Transverse colon (tissue), 4 donors: ENCODE measurements around the gene TMEM86A.

Source experiments
- CTCF ChIP-seq, 5 experiments: fragments of 200-600 bp in 3 of 5; fragments of 450-650 bp in 2 of 5; sonication (generic) in 3 of 5; IDR thresholded peaks; 1 replicate in 2 of 5; 2 replicates in 3 of 5; pipeline ENCODE4 v1.5.1; 2016 to 2017; ENCODE audit warnings: antibody characterized with exemption in 5 of 5, inconsistent platforms in 3 of 5, mild to moderate bottlenecking in 2 of 5, moderate library complexity in 1 of 5
- POLR2A ChIP-seq: fragments of 450-650 bp; IDR thresholded peaks from one replicate; pipeline ENCODE4 v1.6.1; 2016; ENCODE audit warnings: antibody characterized with exemption, mild to moderate bottlenecking, moderate library complexity
- POLR2AphosphoS5 ChIP-seq, 3 donors: sonication (generic); formaldehyde crosslinking; IDR thresholded peaks; one replicate each; pipeline ENCODE4 v1.6.1; 2016; ENCODE audit warnings: antibody characterized with exemption in 3 of 3

- no peak for TF ChIP-seq POLR2A
- no peak for TF ChIP-seq CTCF (IDR thresholded peaks at IDR 0.05)
- no peak for TF ChIP-seq POLR2AphosphoS5 (IDR thresholded peaks at IDR 0.05)
These were observed 5.6 kb downstream of the TMEM86A start for GRCh38 chr11:18704045-18704645.
